GM21717 (cell line): ENCODE results near the gene LRRC43.
A peak's percentile ranks its signal among the peaks of the same experiment; 100 is the strongest.
"Not testable (repeated sequence)": the region's sequence is repeated elsewhere in the genome, so short reads cannot be mapped to it uniquely, and the experiment has no call there.

ENCODE experiments used
- ATAC-seq: cut with Tn5 transposase; IDR thresholded peaks from one replicate; pipeline ENCODE4 v1.9.1; 2021; ENCODE audit warnings: mild to moderate bottlenecking, moderate library complexity; ENCODE audit not compliant: unreplicated experiment

The LRRC43 gene

DNA sequence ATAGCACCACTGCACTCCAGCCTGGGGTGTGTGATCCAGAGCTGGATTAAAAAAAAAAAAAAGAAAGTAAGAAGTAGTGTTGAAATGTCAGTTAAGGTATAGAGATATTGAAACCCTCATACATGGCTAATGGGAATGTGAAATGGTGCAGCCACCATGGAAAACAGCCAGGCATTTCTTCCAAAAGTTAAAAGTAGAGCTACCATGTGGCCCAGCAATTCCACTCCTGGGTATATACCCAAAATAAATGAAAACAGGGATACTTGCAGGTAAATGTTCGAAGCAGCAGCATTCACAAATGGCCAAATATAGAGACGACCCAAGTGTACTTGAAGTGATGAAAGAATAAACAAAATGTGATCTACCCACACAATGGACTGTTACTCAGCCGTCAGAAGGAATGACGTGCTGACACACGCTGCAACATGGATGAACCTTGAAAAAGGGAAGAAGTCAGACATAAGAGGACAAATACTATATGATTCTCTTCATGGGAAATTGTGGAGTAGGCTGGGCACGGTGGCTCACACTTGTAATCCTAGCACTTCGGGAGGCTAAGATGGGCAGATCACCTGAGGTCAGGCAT lies 24.1 kb upstream of the LRRC43 start:
- ATAC-seq: no peak

DNA sequence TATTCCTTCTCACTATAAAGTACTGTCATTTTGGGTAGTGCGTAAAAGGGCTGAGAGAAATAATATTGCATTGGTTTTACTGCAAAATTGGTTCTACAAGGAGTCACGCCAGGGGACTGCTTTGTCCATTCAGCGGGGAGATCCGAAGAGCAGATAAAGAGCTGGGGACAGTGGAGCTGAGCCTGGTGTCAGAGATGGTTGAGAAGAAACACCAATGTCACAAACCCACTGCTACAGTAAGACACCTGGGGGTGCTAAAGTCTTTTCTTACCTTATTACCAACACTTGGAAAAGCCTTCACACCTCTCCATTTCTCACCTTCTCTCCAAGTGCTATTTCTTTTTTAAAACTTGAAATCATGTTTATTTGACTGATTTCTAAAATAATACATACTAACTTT lies 23.0 kb upstream of the LRRC43 start:
- ATAC-seq: no peak

GRCh38 chr12:122160761-122161160 lies 22.2 kb upstream of the LRRC43 start:
- no peak for ATAC-seq

GRCh38 chr12:122161682-122162081 lies 21.2 kb upstream of the LRRC43 start:
- no peak for ATAC-seq

DNA sequence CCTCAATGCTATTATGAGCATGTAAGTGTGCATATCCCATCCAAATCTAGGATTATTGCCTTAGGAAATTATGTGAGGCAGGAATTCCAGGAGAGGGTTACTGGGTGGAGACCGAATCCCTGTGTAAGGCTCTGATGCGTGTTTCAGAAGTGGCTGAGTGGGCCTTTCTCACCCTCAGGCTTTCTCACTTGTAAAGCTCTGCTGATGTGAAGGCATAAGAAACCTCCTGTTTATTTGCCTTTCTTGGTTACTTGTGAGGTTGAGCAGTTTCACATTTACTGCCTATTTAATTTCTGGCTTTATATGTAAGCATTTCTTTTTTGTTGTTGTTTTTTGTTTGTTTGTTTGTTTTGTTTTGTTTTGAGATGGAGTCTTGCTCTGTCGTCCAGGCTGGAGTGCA lies 19.9 kb upstream of the LRRC43 start:
- no peak for ATAC-seq

- peak; percentile 56 for ATAC-seq
These were observed 16.2 kb upstream of the LRRC43 start for GRCh38 chr12:122166422-122167349.

DNA sequence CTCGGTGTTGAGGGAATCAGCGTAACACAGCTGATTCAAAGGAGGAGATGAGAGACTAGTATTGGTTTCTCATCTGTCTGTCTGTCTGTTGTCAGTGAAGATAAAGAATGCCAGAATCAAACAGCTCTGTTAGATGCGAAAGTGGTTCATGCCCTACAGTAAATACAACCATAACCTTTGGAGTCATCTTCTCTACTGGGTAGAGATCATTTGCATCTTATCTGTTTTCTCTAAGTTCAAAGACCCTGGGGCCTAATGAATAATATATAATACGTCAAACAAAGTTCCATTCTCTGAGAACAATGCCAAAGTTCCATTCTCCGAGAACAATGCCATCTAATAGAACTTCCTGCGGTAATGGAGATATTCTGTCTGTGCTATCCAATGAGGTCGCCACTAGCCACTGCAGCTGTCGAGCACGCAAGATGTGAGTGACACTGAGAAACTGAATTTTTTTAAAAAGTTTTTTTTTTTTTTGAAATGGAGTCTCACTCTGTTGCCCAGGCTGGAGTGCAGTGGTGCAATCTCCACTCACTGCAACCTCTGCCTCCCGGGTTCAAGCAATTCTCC lies 15.5 kb upstream of the LRRC43 start:
- no peak for ATAC-seq

GRCh38 chr12:122168492-122168891 lies 14.4 kb upstream of the LRRC43 start:
- ATAC-seq: no peak

- no peak for ATAC-seq
These were observed 11.5 kb upstream of the LRRC43 start for GRCh38 chr12:122171399-122171798.

DNA sequence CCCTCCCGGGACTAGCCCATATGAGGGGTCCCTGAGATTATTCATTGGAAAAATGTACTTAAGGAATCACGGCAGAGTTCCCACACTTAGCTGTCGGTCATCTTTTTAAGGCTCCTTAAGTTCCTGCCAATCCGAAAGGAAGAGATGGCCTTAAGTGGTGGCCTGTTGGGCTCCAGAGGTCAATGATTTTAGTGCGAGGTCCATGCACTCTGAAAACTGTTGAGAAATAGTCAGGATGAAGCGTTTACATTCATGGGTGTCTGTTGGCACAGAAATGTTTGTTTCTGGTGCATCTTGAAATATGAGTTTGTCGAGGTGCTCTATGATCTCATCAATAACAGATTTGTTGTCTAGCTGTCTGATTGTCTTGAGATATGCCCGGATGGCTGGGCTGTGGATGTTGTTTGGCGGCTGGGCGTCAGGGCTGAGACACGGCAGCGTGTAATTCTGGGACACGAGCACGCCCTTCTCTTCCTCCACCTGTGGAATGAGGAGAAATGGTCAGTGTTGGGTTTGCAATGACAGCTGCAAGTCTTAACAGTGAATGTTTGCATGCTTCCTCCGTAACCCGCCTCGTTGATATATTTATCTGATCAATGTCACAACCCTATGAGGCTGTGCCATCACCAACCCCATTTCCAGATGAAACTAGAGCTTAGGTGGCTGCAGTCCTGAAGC lies 10.5 kb upstream of the LRRC43 start:
- no peak for ATAC-seq

DNA sequence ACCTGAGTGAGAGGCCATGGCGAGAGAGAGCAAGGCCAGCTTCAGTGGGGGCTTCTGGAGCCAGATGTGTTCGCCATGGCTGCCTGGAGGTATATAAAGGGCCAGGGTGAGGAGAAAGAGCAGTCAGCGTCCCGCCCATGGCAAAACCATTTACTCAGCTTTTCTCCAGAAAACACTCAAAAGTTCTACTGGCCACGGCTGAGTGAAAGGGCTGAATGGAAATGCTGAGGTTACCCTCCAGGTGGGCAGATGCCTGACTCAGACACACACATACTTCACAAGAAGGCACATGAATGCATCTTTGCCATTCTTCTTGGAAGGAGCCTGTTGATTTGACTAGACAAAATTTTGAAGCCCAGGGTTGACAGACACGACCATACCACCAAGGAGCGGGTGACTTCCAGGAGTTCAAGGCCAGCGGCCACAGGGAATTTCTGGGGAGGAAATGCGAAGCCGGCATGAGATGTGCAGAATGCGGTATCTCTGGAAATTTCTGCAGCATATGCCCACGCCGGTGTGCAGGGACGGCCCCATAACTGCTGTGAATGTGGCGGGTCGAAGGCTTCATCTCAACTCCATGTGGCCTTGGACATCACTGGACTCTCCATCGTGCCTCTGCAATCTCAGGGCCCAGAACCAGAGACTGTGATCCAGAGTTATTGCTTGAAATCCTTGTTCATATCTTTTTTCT lies 8.6 kb upstream of the LRRC43 start, which contains the start of gene IL31:
Gene IL31 (minus strand): TSS at position 67 of the 691 bp plus-strand sequence. CDS start 49 bp downstream, at position 18.
- ATAC-seq: no peak

DNA sequence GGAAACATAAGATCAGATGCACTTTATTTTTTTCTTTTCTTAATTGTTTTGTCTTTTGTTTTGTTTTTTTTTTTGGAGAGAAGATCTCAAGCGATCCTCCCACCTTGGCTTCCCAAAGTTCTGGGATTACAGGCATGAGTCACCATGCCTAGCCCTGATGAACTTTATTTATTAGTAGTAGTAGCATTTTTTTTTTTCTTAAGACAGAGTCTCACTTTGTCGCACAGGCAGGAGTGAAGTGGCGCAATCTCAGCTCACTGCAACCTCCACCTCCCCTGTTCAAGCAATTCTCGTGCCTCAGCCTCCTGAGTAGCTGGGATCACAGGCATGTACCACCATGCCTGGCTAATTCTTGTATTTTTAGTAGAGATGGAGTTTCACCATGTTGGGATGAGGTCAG lies 6.5 kb upstream of the LRRC43 start:
- ATAC-seq: not testable (repeated sequence)

GRCh38 chr12:122183588-122183940 lies 641 bp downstream of the LRRC43 start:
- ATAC-seq: no peak

GRCh38 chr12:122184517-122184916 lies 1.6 kb downstream of the LRRC43 start:
- ATAC-seq: no peak

- ATAC-seq: no peak
These were observed 2.2 kb downstream of the LRRC43 start for GRCh38 chr12:122185079-122185478.

DNA sequence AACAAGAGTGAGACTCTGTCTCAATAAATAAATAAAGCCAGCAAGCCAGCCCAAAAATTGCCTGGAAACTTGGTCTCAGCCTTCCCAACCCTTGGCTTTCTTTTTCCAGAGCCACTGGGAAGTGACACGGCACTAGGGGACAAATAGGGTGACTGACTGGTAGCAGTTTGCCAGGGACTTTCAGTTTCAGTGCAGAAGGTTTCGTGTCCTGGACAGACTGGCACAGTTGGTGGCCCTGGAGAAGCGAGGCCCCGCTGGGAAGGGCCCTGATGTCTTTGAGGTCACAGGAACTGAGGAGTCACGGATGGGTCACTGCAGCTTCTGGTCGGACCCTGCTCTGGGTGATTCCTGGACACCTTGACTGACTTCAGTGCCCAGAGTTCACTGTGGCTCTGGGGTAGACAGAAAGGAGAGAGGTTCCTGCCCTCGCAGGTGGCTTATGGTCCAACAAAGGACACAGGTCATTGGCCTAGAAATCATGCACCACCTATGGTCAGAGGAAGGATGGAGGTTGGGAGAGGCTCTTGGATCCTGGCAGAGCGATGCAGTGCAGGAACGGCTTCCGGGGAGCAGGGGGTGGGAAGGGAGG lies 2.7 kb downstream of the LRRC43 start:
- no peak for ATAC-seq

DNA sequence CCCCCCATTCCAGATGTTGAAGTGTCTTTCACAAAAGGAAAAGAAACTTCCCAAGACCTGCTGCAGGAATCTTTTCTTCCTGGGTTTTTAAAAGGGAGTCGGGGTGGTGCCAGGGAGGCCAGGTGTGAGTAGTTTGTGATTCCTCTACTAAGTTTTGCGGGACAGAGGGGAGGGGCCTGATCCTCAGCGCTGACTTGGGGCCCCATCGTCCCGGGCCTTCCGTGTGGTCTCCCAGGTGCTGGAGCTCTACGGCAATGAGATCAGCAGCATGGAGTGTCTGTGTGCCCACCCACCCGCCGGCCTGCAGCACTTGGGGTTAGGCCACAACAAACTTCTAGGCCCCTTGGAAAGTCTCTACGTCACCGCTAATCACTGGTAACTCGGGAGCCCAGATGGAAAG lies 4.5 kb downstream of the LRRC43 start:
- ATAC-seq: no peak

GRCh38 chr12:122189626-122190475 lies 6.9 kb downstream of the LRRC43 start:
- ATAC-seq: no peak

GRCh38 chr12:122190842-122191668 lies 8.1 kb downstream of the LRRC43 start:
- no peak for ATAC-seq
